Chondrocyte (in vitro differentiated cells): ENCODE results near the gene ATP8B1. TPM values are rescaled to one million over a fixed set of nuclear protein-coding genes. Genes with fewer than 3 reads are reported as not detected.

ENCODE experiments used
- DNase-seq: peaks from one replicate; pipeline ENCODE4 v3.0.0; 2021; ENCODE audit warnings: mixed read lengths, low spot score
- H3K27ac Mint-ChIP-seq: one replicate; pipeline ENCODE4 v1.8.0; 2021; ENCODE audit warnings: mild to moderate bottlenecking, moderate library complexity, mixed read lengths; ENCODE audit not compliant: unreplicated experiment
- H3K27me3 Mint-ChIP-seq: 2 replicates; pipeline ENCODE4 v1.8.0; 2021; ENCODE audit warnings: low read depth, mixed read lengths
- H3K36me3 Mint-ChIP-seq: 2 replicates; pipeline ENCODE4 v1.8.0; 2021; ENCODE audit warnings: low read depth, mixed read lengths
- H3K4me1 Mint-ChIP-seq: 2 replicates; pipeline ENCODE4 v1.8.0; 2021; ENCODE audit warnings: low read depth, mild to moderate bottlenecking, mixed read lengths
- H3K4me3 Mint-ChIP-seq: one replicate; pipeline ENCODE4 v1.8.0; 2021; ENCODE audit warnings: mild to moderate bottlenecking, moderate library complexity, mixed read lengths; ENCODE audit not compliant: unreplicated experiment
- H3K9me3 Mint-ChIP-seq: 2 replicates; pipeline ENCODE4 v1.8.0; 2021; ENCODE audit warnings: low read depth, mixed read lengths
- total RNA-seq: library from RNA; stranded (reverse); gene quantifications from 3 replicates; pipeline ENCODE4 v1.2.1, GENCODE V29; 2021
- TF ChIP-seq, protein P1 (sequence below): fragments of 200-600 bp; sonication (generic); IDR thresholded peaks from 2 replicates; pipeline ENCODE4 v1.5.0; 2021; ENCODE audit warnings: antibody characterized with exemption, mild to moderate bottlenecking, moderate library complexity

Gene ATP8B1
- total RNA-seq, 1 donor from 2014 or later: 35.4 TPM

DNA sequence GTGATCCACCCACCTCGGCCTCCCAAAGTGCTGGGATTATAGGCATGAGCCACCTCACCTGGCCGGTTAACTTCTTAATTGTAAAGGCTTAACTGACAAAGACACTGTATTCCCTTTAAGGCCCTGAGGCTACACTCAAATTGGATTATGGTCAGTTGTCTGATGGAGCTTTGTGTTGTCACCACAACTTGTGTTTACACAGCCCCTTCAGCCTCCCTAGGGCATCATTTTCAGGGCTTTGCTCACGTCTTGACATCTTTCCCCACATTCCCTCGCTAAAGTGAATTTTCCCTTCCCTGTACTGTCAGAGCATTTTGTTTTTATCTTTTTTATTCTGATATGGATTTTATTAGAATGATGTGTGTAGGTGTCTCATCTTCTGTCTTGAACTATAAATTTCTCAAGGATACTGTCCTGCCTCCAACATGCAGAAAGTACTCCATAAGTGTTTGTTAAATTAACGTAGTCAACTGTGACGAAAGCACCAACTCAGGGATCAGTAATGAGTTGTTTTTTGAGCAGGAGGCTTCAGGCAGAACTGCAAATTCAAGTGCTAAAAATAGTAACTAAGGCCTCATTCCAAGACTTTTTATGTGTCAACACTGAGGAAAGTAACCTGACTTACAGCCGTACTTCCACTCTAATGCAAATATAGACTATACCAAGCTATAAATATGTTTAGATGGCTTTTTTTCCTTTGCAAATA lies 104.4 kb downstream of the ATP8B1 start:
- Mint-ChIP-seq H3K4me3 (no peak overlapping the region), H3K27ac (peak overlapping the region; percentile 84), H3K4me1 (peaks cover 28% of the 10 kb centered on the region), H3K36me3 (peaks cover 20% of the 10 kb centered on the region), H3K9me3 (no peaks in the 10 kb centered on the region), H3K27me3 (no peaks in the 10 kb centered on the region)
- TF ChIP-seq, protein P1, sequence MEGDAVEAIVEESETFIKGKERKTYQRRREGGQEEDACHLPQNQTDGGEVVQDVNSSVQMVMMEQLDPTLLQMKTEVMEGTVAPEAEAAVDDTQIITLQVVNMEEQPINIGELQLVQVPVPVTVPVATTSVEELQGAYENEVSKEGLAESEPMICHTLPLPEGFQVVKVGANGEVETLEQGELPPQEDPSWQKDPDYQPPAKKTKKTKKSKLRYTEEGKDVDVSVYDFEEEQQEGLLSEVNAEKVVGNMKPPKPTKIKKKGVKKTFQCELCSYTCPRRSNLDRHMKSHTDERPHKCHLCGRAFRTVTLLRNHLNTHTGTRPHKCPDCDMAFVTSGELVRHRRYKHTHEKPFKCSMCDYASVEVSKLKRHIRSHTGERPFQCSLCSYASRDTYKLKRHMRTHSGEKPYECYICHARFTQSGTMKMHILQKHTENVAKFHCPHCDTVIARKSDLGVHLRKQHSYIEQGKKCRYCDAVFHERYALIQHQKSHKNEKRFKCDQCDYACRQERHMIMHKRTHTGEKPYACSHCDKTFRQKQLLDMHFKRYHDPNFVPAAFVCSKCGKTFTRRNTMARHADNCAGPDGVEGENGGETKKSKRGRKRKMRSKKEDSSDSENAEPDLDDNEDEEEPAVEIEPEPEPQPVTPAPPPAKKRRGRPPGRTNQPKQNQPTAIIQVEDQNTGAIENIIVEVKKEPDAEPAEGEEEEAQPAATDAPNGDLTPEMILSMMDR: no peak
- no peak for DNase-seq

DNA sequence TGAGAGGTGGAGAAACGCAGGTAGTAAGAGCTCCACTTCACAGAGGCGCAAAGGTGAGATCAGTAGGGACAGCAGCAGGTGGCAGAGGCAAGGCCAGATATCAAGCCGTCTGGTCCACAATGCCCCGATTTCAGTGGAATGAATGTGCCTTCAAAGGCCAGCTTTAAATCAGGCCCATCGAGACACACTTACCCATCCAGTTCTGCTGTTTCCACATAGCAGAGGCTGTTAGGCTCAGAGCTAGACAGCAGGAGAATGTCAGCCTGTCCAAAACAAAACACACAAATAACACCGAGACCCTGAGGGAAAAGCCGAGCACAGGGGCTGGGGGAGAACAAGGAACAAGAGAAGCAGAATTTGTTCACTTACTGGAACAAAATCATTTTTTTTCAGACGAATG lies 105.7 kb downstream of the ATP8B1 start:
- Mint-ChIP-seq H3K9me3 (no peaks in the 10 kb centered on the region), H3K4me3 (no peak overlapping the region), H3K36me3 (peaks cover 19% of the 10 kb centered on the region), H3K4me1 (peaks cover 36% of the 10 kb centered on the region), H3K27ac (no peak overlapping the region), H3K27me3 (no peaks in the 10 kb centered on the region)
- DNase-seq: no peak
- TF ChIP-seq, protein P1: no peak

DNA sequence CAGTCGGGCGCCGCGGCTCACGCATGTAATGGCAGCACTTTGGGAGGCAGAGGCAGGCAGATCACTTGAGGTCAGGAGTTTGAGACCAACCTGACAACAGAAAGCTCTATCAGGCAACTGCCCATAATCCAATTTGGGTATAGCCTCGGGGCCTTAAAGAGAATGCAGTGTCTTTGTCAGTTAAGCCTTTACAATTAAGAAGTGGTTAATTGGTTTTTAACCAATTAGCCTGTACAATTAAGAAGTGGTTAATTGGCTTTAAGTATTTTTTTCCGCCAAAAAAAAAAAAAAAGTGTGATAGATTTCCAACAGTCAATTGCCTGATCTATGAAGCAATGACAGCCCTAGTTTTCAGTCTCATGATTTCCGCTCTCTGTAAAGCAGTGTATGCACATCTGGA lies 106.8 kb downstream of the ATP8B1 start:
- no peaks in the 10 kb centered on the region for H3K27me3 Mint-ChIP-seq
- TF ChIP-seq, protein P1: no peak
- H3K4me1 Mint-ChIP-seq: peaks cover 36% of the 10 kb centered on the region
- peaks cover 24% of the 10 kb centered on the region for H3K36me3 Mint-ChIP-seq
- no peak overlapping the region for H3K4me3 Mint-ChIP-seq
- DNase-seq: no peak
- no peak overlapping the region for H3K27ac Mint-ChIP-seq
- H3K9me3 Mint-ChIP-seq: no peaks in the 10 kb centered on the region

DNA sequence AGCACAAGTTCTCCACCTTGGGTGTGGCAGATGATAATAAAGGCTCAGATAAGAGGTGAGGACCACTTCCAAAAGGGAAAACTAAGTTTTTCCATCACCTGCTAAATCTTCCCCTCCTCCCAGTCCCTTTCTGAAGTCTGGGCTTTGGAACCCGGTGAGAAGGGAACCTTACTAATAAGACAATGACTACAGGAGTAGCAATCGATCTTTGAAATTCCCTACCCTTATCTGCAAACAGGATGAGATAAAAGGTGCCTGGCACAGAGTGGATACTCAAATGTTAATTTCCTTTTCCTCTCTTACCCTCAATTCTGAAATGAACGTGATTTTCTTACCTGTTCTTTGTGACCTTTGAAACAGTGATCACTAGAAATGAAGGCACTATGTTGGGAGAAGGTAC lies 111.8 kb downstream of the ATP8B1 start:
- no peaks in the 10 kb centered on the region for H3K9me3 Mint-ChIP-seq

DNA sequence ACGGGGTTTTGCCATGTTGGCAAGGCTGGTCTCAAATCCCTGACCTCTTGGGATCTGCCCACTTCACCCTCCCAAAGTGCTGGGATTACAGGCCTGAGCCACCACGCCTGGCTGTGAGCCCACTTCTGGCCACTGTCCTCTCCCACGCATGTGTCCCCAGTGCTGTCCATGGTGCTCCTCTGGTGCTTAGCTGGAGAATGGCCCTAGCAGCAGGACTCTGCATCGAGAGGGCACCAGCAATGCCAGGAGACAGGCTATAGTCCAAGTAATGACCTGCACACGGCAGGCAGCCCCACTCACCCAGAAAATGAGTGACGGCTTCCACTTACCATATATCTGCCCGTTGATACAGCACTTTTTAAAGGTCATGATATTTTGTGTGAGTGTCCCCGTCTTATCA lies 115.1 kb downstream of the ATP8B1 start:
- DNase-seq: no peak
- Mint-ChIP-seq H3K27ac (no peak overlapping the region), H3K36me3 (peaks cover 36% of the 10 kb centered on the region), H3K9me3 (no peaks in the 10 kb centered on the region), H3K4me1 (peaks cover 3% of the 10 kb centered on the region), H3K27me3 (no peaks in the 10 kb centered on the region), H3K4me3 (no peak overlapping the region)
- TF ChIP-seq, protein P1: no peak

More for the DNA sequence above, 111.8 kb downstream of the ATP8B1 start:
- no peak overlapping the region for H3K27ac Mint-ChIP-seq
- peaks cover 35% of the 10 kb centered on the region for H3K36me3 Mint-ChIP-seq
- no peak for DNase-seq
- no peak overlapping the region for H3K4me3 Mint-ChIP-seq
- TF ChIP-seq, protein P1: no peak
- H3K4me1 Mint-ChIP-seq: peaks cover 18% of the 10 kb centered on the region
- H3K27me3 Mint-ChIP-seq: no peaks in the 10 kb centered on the region
